DMS153 treated with DMSO at 0.1 percent for 48 hours (cell line): ENCODE data around the gene RAB37.

Experiments used
- DNase-seq: peaks from one replicate; lab custom pipeline; 2025; ENCODE audit not compliant: unreplicated experiment; lab: John Stamatoyannopoulos, UW

The RAB37 gene

GRCh38 chr17:74776990-74777389, 39.9 kb downstream of the RAB37 start:
- DNase-seq: no peak

- no peak for DNase-seq
These were observed 41.0 kb downstream of the RAB37 start for GRCh38 chr17:74777901-74778515.

GRCh38 chr17:74778960-74779359, 41.9 kb downstream of the RAB37 start:
- no peak for DNase-seq

- DNase-seq: no peak
These were observed 42.4 kb downstream of the RAB37 start for GRCh38 chr17:74779501-74779900.

GRCh38 chr17:74779948-74780400, 42.9 kb downstream of the RAB37 start:
- no peak for DNase-seq

- no peak for DNase-seq
These were observed 43.6 kb downstream of the RAB37 start for GRCh38 chr17:74780443-74781238.

- DNase-seq: no peak
These were observed 45.5 kb downstream of the RAB37 start for GRCh38 chr17:74782571-74782970.

- no peak for DNase-seq
These were observed 47.2 kb downstream of the RAB37 start for GRCh38 chr17:74784125-74784810.

GRCh38 chr17:74785096-74785980, 48.3 kb downstream of the RAB37 start:
- DNase-seq: no peak

GRCh38 chr17:74785981-74786360, 48.9 kb downstream of the RAB37 start:
- DNase-seq: no peak

- no peak for DNase-seq
These were observed 49.5 kb downstream of the RAB37 start for GRCh38 chr17:74786431-74787055.

GRCh38 chr17:74790161-74791058, 53.4 kb downstream of the RAB37 start:
- no peak for DNase-seq

GRCh38 chr17:74792586-74793105, 55.6 kb downstream of the RAB37 start:
- DNase-seq: no peak

- DNase-seq: no peak
These were observed 58.4 kb downstream of the RAB37 start for GRCh38 chr17:74795327-74796020.

GRCh38 chr17:74796211-74796610, 59.2 kb downstream of the RAB37 start:
- DNase-seq: no peak

- no peak for DNase-seq
These were observed 59.8 kb downstream of the RAB37 start for GRCh38 chr17:74796866-74797265.
